Gastroesophageal sphincter (tissue), 4 donors: ENCODE measurements around the gene FETUB. TPM values are rescaled to one million over a fixed set of nuclear protein-coding genes. Genes with fewer than 3 reads are reported as not detected.

ENCODE experiments used
- ATAC-seq: fragments of 150-250 bp; one replicate; pipeline ENCODE4 v1.9.1; 2016; ENCODE audit warnings: mild to moderate bottlenecking, moderate library complexity
- H3K27ac ChIP-seq, 4 donors: fragments of 200-600 bp; sonication (generic) in 3 of 4; 1 replicate in 3 of 4; 2 replicates in 1 of 4; pipeline ENCODE4 v1.5.1; 2016 to 2019
- H3K27me3 ChIP-seq: fragments of 200-600 bp; sonication (generic); one replicate; pipeline ENCODE4 v1.5.1; 2019
- H3K36me3 ChIP-seq, 2 donors: fragments of 200-600 bp; sonication (generic); one replicate each; pipeline ENCODE4 v1.5.1; 2019; ENCODE audit warnings: control low read depth in 1 of 2
- H3K4me1 ChIP-seq, 3 donors: fragments of 200-600 bp; sonication (generic); 1 replicate in 2 of 3; 2 replicates in 1 of 3; pipeline ENCODE4 v1.5.1; 2016 to 2019; ENCODE audit warnings: control low read depth in 2 of 3
- H3K4me3 ChIP-seq, 2 donors: fragments of 200-600 bp; sonication (generic); one replicate each; pipeline ENCODE4 v1.5.1; 2019; ENCODE audit warnings: mild to moderate bottlenecking in 1 of 2, moderate library complexity in 1 of 2
- H3K9me3 ChIP-seq, 3 donors: fragments of 200-600 bp; sonication (generic); one replicate each; pipeline ENCODE4 v1.5.1; 2017 to 2019; ENCODE audit warnings: control low read depth in 2 of 3
- EP300 ChIP-seq: sonication (generic); formaldehyde crosslinking; IDR thresholded peaks from one replicate; pipeline ENCODE4 v1.6.1; 2017; ENCODE audit warnings: antibody characterized with exemption, mild to moderate bottlenecking
- POLR2A ChIP-seq, 2 donors: fragments of 450-650 bp; IDR thresholded peaks; one replicate each; pipeline ENCODE4 v1.6.1; 2017; ENCODE audit warnings: antibody characterized with exemption in 2 of 2, mild to moderate bottlenecking in 2 of 2, moderate library complexity in 1 of 2
- POLR2AphosphoS5 ChIP-seq: sonication (generic); formaldehyde crosslinking; IDR thresholded peaks from one replicate; pipeline ENCODE4 v1.6.1; 2017; ENCODE audit warnings: antibody characterized with exemption
- WGBS, 2 donors: methylation state at CpG; one replicate each; pipeline ENCODE4 v1.1.5; 2018; ENCODE audit warnings: low coverage in 1 of 2; 5-methylcytosine and 5-hydroxymethylcytosine counted together
- total RNA-seq, 4 donors: library from RNA; depleted of rRNA; stranded (reverse); fragments of >200 nt; gene quantifications; one replicate each; pipeline ENCODE4 v1.1.0, GENCODE V29; 2016
- TF ChIP-seq, protein P1 (sequence below), 4 experiments: fragments of 200-600 bp in 2 of 4; fragments of 450-650 bp in 2 of 4; sonication (generic) in 1 of 4; IDR thresholded peaks; one replicate each; pipeline ENCODE4 v1.5.1; 2017 to 2019; ENCODE audit warnings: antibody characterized with exemption in 4 of 4, mild to moderate bottlenecking in 2 of 4, moderate library complexity in 2 of 4

Gene FETUB
- total RNA-seq, 4 donors from 2014 or later = not detected

DNA sequence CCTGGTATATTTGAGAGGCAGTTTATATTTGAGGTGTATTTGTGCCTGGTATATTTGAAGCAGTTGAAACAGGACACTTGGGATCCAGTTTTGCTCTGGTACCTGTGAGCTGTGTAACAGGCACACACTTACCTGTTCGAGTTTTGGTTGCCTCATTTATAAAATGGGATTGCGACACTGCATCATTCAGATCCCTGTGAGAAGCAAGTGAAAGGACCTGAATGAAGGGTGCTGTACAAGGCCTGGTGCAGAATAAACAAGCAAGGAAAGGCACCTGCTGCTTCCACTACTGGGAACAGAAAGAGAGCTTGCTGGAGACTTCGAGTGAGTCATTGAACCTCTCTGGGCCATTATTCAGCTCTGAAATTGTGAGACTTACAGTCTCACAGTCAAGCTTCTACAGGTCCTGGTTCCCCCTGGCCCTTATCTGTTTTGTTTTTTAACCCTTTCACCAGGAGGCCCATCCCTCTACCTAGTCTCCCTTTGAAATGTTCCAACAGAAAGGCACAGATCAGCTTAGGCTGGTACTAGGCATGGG lies 11.5 kb downstream of the FETUB start:
- WGBS, 2 donors = 72% methylated on average over 2 of the region's 3 CpGs; no CpG with 5 or more reads in 1 of the 2 donors
- Histone ChIP-seq H3K36me3 (no peaks in the 10 kb centered on the region), H3K4me1 (no peaks in the 10 kb centered on the region), H3K4me3 (no peak overlapping the region), H3K27ac (no peak overlapping the region), H3K9me3 (no peaks in the 10 kb centered on the region), H3K27me3 (peaks cover 11% of the 10 kb centered on the region)
- TF ChIP-seq POLR2AphosphoS5 = no peak
- TF ChIP-seq POLR2A (IDR thresholded peaks at IDR 0.05) = no peak
- TF ChIP-seq, protein P1, sequence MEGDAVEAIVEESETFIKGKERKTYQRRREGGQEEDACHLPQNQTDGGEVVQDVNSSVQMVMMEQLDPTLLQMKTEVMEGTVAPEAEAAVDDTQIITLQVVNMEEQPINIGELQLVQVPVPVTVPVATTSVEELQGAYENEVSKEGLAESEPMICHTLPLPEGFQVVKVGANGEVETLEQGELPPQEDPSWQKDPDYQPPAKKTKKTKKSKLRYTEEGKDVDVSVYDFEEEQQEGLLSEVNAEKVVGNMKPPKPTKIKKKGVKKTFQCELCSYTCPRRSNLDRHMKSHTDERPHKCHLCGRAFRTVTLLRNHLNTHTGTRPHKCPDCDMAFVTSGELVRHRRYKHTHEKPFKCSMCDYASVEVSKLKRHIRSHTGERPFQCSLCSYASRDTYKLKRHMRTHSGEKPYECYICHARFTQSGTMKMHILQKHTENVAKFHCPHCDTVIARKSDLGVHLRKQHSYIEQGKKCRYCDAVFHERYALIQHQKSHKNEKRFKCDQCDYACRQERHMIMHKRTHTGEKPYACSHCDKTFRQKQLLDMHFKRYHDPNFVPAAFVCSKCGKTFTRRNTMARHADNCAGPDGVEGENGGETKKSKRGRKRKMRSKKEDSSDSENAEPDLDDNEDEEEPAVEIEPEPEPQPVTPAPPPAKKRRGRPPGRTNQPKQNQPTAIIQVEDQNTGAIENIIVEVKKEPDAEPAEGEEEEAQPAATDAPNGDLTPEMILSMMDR (IDR thresholded peaks at IDR 0.05) = no peak
- no peak for TF ChIP-seq EP300
- ATAC-seq = no peak

DNA sequence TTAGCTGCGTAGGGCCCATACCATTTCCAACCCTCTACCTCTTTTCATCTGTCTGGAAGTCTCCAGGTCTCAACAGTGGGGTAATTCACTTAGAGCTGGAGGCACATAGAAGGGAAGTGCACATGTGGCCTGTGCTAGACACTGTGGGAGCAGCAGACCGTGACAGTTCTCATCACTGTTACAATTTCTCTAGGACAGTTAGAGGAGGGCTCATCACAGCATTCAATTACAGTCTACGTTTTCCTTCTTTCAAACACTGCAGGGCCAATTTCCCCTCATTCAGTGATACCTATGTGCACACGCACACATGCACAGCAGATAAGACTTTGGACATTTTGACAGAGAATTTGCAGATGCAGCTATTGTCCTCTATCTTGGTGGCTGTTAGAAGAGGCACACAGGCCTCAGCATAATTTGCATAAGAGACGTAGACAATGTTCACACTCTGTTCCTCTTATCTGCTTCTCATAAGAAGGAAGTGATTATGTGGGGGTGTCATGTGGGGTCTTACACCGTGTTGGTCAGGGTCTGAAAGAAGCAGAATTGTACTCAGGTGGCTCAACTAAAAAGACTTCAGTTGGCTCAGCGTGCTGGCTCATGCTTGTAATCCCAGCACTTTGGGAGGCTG lies 13.0 kb downstream of the FETUB start:
- 78 to 88% methylated on average over 6 of the region's 7 CpGs for WGBS, 2 donors
- TF ChIP-seq, protein P1 (IDR thresholded peaks at IDR 0.05) = no peak

DNA sequence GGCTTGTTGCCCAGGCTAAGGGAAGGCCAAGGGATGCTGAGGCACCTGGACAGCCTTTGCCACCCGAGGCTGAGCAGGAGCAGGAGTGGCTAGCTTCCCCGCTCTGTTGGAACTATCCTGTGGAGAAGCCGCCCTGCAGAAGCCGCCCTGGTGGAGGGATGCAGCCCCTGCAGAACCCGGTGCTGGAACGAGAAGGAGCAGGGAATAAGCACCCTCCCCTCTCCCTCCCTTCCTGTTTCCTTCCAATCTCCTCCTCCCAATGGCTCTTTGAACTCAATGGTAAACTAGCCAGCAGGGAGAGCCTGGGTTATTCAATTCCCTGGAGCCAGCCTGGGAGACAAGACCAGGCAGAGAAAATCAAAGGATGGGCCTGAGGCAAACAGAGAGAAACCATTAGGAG lies 13.8 kb downstream of the FETUB start:
- 0 to 83% methylated on average over 1 to 3 of the region's 6 CpGs for WGBS, 2 donors
- no peak for ATAC-seq
- TF ChIP-seq, protein P1 (IDR thresholded peaks at IDR 0.05) = no peak
- TF ChIP-seq POLR2AphosphoS5 (no peak), EP300 (no peak), POLR2A (IDR thresholded peaks at IDR 0.05) (no peak)

More for the DNA sequence above, 13.0 kb downstream of the FETUB start:
- peaks cover 11% of the 10 kb centered on the region for H3K27me3 ChIP-seq
- no peak for ATAC-seq
- no peak overlapping the region for H3K4me3 ChIP-seq
- no peaks in the 10 kb centered on the region for H3K36me3 ChIP-seq
- H3K27ac ChIP-seq = no peak overlapping the region
- no peaks in the 10 kb centered on the region for H3K9me3 ChIP-seq
- H3K4me1 ChIP-seq = no peaks in the 10 kb centered on the region

DNA sequence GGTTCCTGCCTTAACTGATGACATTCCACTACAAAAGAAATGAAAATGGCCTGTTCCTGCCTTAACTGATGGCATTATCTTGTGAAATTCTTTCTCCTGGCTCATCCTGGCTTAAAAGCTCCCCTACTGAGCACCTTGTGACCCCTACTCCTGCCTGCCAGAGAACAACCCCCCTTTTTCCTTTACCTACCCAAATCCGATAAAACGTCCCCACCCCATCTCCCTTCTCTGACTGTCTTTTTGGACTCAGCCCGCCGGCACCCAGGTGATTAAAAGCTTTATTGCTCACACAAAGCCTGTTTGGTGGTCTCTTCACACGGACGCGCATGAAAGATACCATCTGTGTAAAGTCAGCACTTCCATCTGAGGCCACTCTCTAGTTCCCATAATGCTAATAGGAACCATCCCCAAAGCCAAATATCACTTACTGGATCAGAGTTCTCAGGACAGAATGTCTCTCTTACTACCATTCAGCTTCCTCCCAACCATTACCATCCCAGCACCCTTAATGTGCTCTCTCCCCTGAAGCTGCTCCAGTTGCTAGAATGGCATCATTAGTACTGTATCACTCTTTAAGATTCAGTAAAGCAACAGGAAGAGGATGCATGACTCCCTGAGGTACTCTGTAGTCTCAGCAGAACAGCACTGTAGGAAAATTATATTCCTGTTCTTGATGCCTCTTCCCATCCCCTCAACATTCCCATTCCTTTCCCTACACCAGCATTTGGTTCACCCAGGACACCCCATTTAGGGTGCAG lies 23.3 kb downstream of the FETUB start:
- no peaks in the 10 kb centered on the region for H3K9me3 ChIP-seq
- no peak for ATAC-seq
- no peak overlapping the region for H3K4me3 ChIP-seq
- H3K4me1 ChIP-seq = no peaks in the 10 kb centered on the region
- no peak overlapping the region for H3K27ac ChIP-seq
- WGBS, 2 donors = 16 to 44% methylated on average over 4 to 7 of the region's 7 CpGs
- TF ChIP-seq EP300 (no peak), POLR2AphosphoS5 (no peak), POLR2A (IDR thresholded peaks at IDR 0.05) (no peak)
- TF ChIP-seq, protein P1 (IDR thresholded peaks at IDR 0.05) = no peak
- H3K27me3 ChIP-seq = peaks cover 21% of the 10 kb centered on the region
- H3K36me3 ChIP-seq = no peaks in the 10 kb centered on the region

More for the DNA sequence above, 13.8 kb downstream of the FETUB start:
- Histone ChIP-seq H3K9me3 (no peaks in the 10 kb centered on the region), H3K36me3 (no peaks in the 10 kb centered on the region), H3K4me3 (no peak overlapping the region), H3K27ac (no peak overlapping the region), H3K4me1 (no peaks in the 10 kb centered on the region), H3K27me3 (peaks cover 11% of the 10 kb centered on the region)

DNA sequence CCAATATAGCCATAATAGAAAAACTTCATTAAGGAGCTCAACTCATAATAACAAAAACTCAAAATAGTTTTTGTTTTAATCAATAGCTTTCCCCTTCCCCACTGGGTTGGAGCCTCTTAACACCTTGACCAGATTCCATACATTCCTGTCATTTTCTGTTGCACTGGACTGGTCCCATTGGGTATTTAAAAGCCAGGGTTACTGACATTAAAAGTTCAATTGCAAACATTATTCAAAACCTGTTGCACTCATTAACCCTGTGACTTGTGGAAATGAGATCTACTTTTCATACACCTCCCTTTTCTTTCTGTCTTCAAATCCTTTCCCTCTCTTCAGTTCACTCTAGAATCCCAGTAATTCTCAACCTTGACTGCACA lies 23.9 kb downstream of the FETUB start:
- TF ChIP-seq EP300 (no peak), POLR2AphosphoS5 (no peak), POLR2A (IDR thresholded peaks at IDR 0.05) (no peak)
- TF ChIP-seq, protein P1 (IDR thresholded peaks at IDR 0.05) = no peak
- H3K27ac ChIP-seq = no peak overlapping the region
- no peak for ATAC-seq

More for the DNA sequence above, 23.9 kb downstream of the FETUB start:
- no peaks in the 10 kb centered on the region for H3K4me1 ChIP-seq
- no peaks in the 10 kb centered on the region for H3K9me3 ChIP-seq
- no peak overlapping the region for H3K4me3 ChIP-seq
- H3K36me3 ChIP-seq = no peaks in the 10 kb centered on the region
- H3K27me3 ChIP-seq = peaks cover 21% of the 10 kb centered on the region
